ENCODE measurements around the gene PWWP2B.
"Not testable (repeated sequence)": the region's sequence is repeated elsewhere in the genome, so short reads cannot be mapped to it uniquely, and the experiment has no call there.

PWWP2B gene

DNA sequence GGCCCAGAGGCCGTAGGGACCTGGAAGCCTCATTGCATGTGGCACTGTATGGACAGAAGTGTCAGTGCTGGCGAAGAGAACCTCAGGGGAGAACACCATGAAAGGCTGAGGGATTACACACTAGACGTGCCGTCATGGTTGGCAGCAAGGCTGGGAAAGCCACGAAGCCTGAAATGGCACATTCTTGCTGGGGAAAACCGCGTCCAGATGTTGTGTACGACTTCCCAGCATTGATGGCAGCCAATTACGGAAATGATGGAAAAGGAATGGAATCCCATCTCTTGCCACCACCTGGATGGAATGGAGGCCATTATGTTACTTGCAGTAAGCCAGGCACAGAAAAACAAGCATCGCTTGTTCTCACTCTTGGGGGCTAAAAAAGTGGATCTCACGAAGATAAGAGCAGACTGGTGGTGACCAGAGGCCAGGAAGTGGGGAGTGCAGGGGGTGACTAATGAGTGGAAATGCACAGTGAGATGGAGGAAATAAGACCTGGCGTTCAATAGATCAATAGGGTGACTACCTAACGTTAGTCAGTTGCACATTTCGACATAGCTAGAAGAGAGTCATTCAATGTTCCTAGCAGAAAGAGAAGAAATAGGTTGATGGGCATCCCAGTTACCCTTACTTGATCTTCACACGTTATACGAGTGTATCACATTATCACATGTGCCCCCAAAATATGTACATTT lies 14.6 kb upstream of the PWWP2B start:
- peak; percentile 21 for DNase-seq

DNA sequence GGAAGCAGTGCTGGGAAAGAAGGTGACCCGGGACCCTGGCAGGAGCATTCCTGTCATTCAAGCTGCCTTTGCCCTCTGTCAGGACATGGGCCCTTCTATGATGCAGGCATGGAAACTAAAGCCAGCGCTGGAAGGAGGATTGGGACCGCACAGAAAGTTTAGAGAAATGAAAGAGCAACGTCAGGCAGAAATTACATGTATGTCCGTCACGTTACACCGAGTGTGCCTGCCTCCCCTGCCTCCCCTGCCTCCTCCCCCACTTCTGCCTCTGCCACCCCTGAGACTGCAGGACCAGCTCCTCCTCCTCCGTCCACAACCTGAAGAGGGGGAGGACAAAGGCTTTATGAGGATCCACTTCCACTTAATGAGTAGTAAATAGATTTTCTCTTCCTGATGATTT lies 13.9 kb upstream of the PWWP2B start:
- peak; percentile 40 for DNase-seq

DNA sequence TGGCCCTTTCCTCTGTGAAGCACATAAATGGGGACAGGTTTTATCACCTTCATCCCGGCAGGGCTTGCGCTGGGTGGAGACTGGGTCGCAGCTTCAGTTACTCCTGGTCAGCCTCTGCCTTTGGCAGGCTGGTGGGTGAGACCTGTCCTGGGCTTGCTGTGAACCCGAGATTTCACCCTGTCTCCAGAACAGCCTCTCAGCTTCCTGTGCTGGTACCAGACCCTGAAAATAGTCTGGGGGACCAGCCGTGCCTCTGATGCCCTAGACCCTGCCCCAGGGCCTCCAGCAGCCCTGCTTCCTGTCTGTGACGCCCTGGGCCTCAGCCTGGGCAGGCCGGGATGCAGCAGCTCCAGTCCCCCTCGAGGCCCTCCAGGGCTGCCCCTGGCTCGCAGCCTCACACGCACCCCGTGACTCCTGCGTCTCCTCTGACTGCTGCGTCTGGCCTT lies 13.2 kb upstream of the PWWP2B start:
- no peak for DNase-seq

DNA sequence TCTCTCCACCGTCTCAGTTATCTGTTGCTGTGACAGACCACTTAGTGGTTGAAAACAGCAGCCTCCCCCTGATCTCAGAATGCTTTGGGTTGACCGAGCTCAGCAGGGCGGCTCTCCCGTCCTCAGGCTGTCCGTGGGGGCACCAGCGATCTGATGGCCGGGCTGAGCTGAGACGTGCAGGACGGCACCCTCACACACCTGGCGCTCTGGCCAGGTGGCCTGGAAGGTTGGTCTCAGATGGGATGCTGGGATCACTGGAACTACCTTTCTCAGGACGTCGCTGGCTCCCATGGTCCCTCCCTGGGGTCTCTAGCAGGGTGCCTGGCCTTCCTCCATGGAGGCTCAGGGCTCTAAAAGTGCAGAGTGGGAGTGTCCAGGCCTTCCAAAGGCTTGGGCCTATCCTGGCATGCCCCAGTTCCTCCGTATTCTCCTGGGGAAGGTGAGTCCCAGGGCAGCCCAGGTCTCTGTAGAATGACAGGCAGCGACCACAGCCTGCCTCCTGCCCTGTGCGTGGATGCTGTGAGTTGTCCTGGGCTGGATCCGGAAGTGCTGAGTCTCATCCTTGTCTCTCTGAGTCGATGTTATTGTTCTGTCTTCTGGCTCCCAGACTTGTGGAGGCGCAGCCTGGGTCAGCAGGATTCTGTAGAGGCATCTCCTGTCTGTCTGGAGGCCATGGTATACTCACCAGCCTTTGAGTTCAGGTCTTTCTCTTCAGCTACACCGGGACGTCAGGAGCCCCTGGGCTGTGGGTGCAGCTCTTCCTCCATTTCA lies 12.2 kb upstream of the PWWP2B start:
- no peak for DNase-seq

DNA sequence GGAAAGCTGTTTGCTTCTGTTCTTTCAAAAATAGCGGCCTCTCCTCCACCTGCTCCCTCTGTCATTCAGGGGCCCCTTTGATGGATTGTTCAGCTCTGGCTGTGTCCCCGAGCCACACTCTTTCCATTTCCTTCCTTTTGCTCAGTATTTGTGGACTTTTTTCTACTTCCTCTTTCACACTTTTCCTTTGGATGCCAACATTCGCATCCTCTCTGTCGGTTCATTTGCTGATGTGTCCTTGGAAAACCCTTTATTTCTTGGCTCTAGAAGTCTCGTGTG lies 11.7 kb upstream of the PWWP2B start:
- DNase-seq: peak; percentile 65

DNA sequence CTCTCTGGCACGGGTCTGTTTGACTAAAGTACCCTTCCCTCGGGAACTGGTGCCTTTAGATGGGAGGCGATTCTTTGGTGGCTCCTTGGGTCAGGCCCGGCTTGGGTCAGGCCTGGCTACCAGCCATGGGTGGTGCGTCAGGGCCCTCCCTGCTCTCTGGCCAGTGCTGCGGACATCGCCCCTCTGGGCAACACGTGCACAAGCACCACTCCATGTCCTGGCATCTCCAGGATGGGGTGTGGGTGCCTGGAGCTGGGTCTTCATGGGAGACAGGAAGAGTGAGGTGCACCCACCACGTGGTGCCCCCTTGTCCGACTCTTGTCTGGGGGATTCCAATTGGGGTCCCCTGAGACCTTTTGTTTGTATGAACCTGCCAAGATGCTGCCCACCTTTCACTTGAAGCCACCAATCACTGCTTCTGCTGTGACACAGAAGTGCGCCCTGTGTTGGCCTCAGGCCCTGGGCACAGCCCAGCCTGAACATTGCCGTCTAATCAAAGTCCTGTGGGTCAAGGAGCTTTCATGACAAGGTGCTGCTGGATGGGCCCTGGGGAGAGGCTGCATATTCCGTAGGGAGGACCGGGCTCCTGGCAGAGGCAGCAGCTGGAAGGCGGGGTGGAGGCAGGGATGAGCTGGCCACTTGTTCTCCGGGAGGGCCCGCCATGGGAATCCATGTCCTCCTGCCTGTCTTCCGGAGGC lies 11.1 kb upstream of the PWWP2B start:
- no peak for DNase-seq

DNA sequence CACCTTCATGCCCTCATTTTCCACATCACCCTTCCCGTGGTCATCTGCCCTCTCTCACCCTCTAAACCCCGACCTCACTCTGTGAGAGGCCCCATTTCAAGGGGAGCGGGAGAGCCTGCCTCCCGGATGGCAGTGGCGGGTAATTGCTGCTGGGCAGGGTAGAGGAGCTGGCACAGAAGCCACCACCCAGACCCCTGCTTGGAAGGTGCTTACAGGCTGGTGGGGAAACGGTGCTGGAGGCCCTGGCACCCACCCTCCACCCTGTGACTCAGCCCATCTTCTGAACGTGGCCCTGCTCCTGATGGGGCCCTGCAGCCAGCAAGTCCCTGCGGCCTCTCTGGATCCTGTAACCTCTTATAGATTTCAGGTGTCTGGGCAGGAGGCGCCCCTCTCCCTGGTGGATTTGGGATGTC lies 10.6 kb upstream of the PWWP2B start:
- no peak for DNase-seq

DNA sequence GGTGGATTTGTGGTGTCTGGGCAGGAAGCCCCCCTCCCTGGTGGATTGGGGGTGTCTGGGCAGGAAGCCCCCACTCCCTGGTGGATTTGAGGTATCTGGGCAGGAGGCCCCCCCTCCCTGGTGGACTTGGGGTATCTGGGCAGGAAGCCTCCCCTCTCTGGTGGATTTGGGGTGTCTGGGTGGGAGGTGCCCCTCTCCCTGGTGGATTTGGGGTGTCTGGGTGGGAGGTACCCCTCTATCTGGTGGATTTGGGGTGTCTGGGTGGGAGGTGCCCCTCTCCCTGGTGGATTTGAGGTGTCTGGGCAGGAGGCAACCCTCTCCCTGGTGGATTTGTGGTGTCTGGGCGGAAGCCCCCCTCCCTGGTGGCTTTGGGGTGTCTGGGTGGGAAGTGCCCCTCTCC lies 10.1 kb upstream of the PWWP2B start:
- not testable (repeated sequence) for DNase-seq

DNA sequence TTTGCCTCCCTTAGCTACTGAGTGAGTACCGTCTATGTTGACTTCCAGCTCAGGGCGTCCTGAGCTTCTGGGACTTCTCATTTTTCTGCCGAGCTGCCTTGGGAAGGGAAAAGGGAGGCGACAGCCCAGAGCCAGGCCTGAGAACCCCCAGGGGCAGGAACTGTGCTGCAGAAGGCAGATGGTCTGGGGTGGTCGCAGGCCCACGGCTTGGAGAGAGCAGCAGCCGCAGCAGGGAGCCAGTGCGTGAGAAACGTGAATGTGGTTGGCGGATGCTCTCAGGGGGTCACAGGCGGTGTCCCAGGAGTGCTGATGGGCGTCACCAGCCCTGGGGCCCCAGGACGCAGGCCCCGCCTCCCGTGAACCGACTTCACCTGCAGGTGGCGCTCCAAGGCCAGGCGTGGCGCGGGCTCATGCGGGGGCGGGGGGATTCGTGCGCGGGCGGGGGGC lies 9.2 kb upstream of the PWWP2B start:
- DNase-seq: peak; percentile 57

DNA sequence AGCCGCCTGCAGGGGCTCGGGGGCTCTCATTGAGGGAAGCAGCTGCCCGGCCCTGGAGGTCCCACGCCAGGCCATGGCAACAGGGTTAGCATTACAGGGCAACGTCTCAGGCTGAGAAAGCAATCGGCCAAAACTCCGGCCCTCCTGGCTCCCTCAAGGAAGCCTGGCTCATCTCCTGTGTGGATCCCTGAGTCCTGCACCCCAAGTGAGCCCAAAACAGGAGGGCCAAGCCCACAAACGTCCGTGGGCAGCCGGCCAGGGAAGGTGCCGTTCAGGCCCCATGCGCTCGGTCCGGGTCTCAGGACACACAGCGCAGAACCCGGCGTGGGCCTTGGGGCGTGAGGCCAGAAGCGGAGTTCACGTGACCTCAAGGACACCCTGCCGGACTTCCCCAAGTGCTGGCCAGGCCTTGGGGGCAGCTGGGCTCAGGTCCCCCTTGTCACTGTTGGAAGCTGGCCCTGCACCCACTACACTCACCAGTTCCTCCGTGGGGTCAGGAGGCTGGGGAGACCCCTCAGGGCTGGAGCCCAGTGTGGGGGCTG lies 8.0 kb upstream of the PWWP2B start:
- DNase-seq: no peak

DNA sequence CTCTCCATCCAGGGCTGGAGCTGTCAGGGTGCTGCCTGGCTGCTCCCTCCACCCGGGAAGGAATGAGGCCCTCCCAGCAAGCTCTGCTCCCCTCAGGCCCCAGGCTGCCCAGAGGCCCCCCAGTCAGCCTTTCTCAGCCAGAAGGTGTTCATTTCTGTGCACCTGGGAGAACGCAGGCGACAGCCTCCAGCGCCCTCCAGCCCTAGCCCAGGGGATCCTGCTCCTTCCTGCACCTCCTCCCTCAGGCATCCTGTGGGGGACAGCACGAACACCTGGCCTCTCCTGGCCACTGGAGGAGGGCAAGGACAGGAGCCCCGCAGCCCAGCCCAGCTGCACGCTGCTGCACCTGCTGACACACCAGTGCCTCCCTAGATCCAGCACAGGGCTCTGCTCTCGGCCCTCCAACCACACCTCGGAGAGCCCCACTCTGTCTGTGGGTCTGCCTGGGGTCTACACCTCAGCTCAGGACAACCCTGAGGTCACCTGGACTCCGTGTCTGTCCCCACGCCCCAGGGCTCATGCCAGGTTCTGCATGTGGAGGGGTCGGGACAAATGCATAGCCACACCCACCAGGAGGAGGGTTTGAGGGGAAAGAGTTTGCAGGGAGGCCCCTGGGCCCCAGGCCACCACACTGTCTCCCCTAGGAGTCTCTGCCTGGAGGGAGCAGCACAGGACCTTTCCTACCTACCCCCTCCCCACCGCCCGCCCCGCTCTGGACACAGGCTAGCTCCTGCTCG lies 7.4 kb upstream of the PWWP2B start:
- no peak for DNase-seq

DNA sequence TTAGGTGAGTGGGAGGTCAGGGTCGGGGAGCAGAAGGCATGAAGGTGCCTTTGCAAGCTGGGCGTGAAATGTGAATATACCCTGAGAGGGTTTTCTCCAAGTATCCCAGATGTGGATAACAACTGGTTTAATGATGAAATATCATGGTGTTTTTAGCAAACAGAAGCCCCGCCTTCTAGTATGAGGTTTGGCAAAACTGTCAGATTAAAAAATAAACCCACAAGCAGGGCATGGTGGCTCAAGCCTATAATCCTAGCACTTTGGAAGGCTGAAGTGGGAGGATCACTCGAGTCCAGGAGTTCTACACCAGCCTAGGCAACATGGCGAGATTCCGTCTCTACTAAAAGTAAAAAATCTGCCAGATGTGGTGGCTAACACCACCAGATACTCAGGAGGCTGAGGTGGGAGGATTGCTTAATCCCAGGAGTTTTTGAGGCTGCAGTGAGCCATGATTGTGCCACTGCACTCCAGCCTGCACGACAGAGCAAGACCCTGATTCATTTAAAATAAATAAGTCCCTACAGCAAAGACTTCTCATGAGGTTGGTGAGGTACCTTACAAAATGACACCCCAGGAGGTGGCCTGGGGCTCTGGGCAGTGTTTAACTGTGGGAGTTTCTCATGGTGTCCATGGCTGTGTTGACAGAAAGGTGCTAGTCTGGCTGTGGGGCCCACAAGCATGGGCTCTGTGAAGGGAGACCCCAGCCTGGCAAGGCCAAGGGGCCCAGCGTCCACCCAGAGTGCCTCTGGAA lies 6.7 kb upstream of the PWWP2B start:
- peak; percentile 70 for DNase-seq

DNA sequence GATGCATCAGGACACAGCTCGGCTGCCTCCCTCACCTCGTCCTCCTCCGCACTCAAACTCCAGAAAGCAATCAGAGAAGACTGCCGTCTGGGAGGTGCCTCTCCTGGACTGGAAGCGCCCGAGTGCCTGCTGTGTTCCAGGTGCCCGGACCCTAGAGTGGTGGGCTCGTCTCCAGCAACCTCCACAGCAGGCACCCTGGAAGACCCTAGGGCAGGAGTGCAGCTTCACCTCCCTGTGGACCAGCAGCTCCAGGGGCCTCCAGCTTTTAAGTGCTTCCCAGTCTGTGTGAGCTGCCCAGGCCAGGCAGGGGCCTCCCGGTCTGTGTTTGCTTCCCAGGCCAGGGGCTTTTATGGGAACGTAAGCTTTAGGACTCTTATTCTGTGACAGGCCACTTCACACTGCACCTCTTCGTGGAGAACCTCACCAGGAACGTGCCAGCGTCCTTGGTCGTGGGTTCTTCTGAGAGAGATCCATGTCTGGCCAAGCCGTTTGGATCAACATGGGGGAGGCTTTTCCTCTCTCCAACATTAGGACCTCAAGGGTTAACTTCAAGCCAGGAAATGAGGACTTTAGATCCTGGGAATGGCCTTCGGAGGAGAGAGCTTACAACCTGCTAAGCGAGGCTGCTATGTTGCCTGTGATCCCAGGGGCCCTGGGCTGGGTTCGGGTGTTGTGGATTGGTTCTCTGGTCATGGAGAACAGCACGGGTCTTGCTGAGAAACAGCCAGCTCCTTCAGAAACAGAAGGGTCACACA lies 5.9 kb upstream of the PWWP2B start:
- no peak for DNase-seq

DNA sequence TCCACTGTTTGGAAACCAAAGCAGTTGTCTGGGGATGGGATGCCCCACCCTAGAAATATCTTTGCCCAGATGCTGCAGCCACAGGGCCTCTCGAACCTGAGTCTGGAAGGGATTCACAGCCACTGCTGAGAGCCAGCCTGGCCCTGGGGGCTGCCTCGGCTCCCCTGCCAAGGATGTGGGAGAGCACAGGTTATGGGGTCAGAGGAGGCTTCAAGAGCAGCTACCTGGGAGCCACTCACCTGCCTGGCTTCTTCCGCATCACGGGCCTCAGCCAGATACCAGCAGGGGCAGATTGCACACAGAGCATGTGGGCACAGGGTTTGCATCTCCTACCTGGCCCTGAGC lies 5.4 kb upstream of the PWWP2B start:
- no peak for DNase-seq

DNA sequence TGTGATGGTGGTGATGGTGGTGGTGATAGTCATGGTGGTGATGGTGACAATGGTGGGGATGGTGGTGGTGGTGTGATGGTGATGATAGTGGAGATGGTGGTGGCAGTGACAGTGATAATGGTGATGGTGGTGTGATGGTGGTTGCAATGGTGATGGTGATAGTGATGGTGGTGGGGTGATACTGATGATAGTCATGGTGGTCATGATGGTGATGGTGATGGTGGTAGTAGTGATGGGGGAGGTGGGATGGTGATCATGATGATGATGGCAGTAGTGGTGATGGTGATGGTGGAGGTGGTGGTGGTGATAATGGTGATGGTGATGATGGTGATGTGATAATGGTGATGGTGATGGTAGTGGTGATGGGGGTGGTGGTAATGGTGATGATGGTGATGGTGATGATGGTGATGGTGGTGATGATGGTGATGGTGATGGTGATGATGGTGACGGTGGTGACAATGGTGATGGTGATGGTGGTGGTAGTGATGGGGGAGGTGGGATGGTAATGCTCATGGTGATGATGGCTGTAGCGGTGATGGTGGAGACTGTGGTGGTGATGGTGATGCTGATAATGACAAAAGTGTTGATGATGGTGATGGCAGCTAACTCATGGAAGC lies 4.7 kb upstream of the PWWP2B start:
- no peak for DNase-seq

DNA sequence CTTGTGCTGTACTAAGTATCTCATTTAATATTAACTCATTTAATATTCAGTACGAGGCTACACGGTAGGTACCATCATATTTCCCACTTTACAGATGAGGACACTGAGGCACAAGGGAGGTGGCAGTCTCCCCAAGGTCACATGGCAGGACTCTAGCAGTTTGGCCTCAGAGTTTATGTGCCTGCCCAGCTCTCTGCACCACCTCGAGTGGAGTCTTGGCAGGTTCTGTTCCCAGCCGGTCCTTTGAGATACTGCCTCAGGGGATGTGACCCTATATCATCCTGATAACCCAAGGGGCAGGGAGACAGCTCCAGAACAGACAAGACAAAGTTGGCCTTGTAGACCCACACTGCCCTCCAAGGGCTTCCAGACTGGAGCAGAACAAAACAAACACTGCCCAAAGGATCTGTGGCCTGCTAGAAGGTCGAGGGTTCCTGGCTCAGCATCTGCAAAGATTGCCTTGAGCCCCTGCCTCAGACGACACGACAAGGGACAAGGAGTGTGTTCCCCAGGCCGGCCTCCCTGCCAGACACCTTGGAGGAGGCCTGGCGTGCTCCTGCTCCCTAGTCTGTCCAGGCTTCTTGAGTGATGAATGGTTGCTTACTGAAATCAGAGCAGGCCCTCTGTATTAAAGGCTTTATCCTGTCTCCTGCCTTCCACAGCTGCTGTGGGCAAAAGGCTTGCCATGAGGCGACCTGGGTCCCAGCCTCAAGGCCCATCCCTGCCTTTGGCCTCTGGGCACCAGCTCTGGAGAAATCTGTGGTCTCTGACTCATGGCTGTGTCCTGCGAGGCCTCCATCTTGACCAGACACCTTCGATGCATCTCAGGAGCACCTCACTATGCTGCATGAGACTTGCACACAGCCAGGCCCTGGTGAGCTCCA lies 3.9 kb upstream of the PWWP2B start:
- DNase-seq: peak; percentile 7

DNA sequence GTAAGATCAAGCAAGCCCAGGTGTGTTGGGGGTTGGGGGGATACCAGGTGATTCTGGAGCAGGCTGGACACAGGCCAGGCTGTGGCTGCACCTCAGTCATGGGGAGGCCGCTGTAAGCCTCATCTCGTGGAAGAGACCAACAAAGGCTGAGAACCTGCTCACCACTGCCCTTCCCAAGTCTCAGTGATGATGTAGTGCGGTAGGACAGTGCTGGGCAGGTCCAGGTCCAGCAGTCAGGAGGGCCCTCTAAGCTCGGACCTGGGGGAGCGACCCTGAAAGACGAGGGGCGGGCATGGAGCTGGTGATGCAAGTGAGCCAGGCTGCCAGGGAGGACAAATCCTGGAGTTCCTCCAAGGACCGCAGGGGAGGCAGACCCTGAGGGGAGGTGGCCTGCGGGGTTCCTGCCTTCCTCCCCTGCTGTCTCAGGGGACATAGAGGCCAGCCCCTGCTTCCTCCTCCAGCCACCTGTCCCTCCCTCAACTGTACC lies 3.3 kb upstream of the PWWP2B start:
- no peak for DNase-seq

DNA sequence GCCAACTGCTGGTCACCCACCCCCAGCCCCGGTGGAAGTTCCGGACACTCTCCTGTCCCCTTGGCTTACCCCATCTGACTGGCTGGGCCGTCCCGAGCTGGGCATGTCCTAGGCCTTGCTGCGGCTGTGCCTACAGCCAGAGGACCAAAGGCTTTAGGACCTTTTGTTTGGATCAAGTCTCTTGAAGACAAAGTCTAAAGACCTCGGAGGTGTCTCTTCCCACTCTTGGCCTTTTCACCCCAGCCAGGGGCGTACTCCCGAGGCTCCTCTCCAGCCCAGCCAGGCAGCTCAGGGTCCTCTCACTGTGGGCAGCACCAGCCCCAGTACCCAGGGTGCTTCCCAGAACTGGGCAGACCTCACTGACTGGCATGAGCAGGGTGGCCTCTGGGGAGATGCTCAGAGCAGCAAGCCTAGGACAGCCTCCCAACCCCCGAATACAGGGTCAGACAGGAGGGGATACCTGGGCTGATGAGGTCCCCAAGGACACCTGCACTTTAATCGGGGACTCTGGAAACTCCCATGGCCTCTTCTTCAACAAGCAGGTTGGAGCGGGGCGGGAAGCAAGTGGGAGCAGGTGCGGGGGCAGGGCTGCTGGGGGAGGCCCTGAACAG lies 2.7 kb upstream of the PWWP2B start:
- DNase-seq: no peak

DNA sequence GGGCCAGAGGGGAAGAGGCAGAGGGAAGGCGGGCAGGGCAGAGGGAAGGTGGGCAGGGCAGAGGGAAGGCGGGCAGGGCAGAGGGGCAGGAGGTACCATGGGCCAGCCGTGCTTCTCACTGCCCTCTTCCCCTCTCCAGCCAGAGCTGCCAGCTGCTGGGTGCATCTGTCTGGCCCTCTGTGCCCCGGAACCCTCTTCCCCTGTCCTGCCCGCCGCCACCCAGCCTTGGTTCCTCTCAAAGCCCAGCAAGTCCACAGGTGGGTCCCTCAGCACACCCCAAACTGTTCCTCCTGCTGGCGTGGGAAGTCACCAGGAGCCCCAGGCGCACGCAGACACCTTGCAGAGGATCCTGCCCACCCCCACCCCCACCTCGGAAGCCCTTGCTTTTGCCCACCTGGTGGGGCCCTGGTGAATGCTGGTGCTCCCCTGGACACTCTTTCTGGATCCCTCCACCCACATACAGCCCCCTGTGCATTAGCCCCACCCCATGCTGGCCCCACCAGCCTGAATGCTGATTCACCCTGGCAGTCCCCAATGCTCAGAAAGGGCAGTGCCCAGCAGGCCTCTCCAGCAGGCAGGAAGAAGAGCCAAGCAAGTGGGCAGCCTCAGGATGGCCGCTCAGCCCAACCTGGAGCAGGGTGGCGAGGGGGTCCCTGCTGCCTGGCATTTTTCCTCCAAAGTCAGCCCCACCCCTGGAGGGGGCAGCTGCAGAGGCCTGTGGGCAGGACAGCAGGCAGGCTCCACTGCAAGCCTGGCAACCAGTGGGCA lies 1.9 kb upstream of the PWWP2B start:
- no peak for DNase-seq

Measured in MV-4-11 (cell line).